Spleen (tissue), 11 donors: ENCODE results near the gene GRIA4. TPM values are rescaled to one million over a fixed set of nuclear protein-coding genes. Genes with fewer than 3 reads are reported as not detected.
"Not testable (repeated sequence)": the region's sequence is repeated elsewhere in the genome, so short reads cannot be mapped to it uniquely, and the experiment has no call there.

Experiments used
- DNase-seq: peaks from one replicate; pipeline ENCODE4 v3.0.0-alpha.2; 2020
- H3K27ac ChIP-seq, 8 donors: fragments of 200-600 bp; sonication (generic) in 7 of 8; 1 replicate in 4 of 8; 2 replicates in 4 of 8; pipeline versions ENCODE4 v1.5.0 to v1.8.0; 2016 to 2021; ENCODE audit warnings: inconsistent platforms in 4 of 8, mild to moderate bottlenecking in 4 of 8, moderate library complexity in 1 of 8
- H3K27me3 ChIP-seq, 7 donors: fragments of 200-600 bp; sonication (generic) in 6 of 7; replicated peaks in 1 of 7; 1 replicate in 4 of 7; 2 replicates in 3 of 7; pipeline versions ENCODE4 v1.5.0 to v1.8.0; 2016 to 2021; ENCODE audit warnings: inconsistent platforms in 3 of 7, mild to moderate bottlenecking in 1 of 7
- H3K36me3 ChIP-seq, 6 donors: fragments of 200-600 bp; sonication (generic) in 5 of 6; 1 replicate in 4 of 6; 2 replicates in 2 of 6; pipeline versions ENCODE4 v1.5.0 to v1.8.0; 2016 to 2021; ENCODE audit warnings: inconsistent platforms in 2 of 6
- H3K4me1 ChIP-seq, 6 donors: fragments of 200-600 bp; sonication (generic) in 5 of 6; 1 replicate in 3 of 6; 2 replicates in 3 of 6; pipeline versions ENCODE4 v1.5.0 to v1.8.0; 2016 to 2021; ENCODE audit warnings: inconsistent platforms in 3 of 6
- H3K4me3 ChIP-seq, 8 donors: fragments of 200-600 bp; sonication (generic) in 7 of 8; 1 replicate in 4 of 8; 2 replicates in 4 of 8; pipeline versions ENCODE4 v1.5.0 to v1.8.0; 2016 to 2021; ENCODE audit warnings: inconsistent platforms in 4 of 8, mild to moderate bottlenecking in 4 of 8, moderate library complexity in 2 of 8
- H3K9me3 ChIP-seq, 8 donors: fragments of 200-600 bp; sonication (generic) in 7 of 8; 1 replicate in 4 of 8; 2 replicates in 4 of 8; pipeline versions ENCODE4 v1.5.0 to v1.8.0; 2016 to 2021; ENCODE audit warnings: inconsistent platforms in 4 of 8
- POLR2A ChIP-seq, 3 donors: fragments of 450-650 bp; IDR thresholded peaks; one replicate each; pipeline ENCODE4 v1.5.1; 2017; ENCODE audit warnings: antibody characterized with exemption in 3 of 3, mild to moderate bottlenecking in 1 of 3
- POLR2AphosphoS5 ChIP-seq, 3 donors: sonication (generic); formaldehyde crosslinking; IDR thresholded peaks; one replicate each; pipeline ENCODE4 v1.5.1; 2017; ENCODE audit warnings: antibody characterized with exemption in 3 of 3
- WGBS, 5 donors: extraction: QIAGEN DNeasy Blood & Tissue Kit in 3 of 5; methylation state at CpG; one replicate each; pipeline versions ENCODE4 v1.1.5 to v1.1.7; 2013 to 2018; 5-methylcytosine and 5-hydroxymethylcytosine counted together
- intact Hi-C: fragments of 100-400 bp; cut with DNase I; formaldehyde crosslinking; loops from one replicate; pipeline ENCODE4 v1.15.0; 2023; ENCODE audit warnings: low total_unique reads
- polyA plus RNA-seq, 3 donors: library from polyadenylated mRNA; stranded (reverse); fragments of 200-250 nt; gene quantifications; one replicate each; pipeline ENCODE4 v1.2.1, GENCODE V29; 2013
- total RNA-seq, 7 donors: library from RNA; depleted of rRNA in 3 of 7; stranded (reverse); fragments of >200 nt in 3 of 7; fragmentation: NEBNext Ultra II Directional in 4 of 7; extraction: Animal tissue kit (Norgen Biotek cat#: 25700) in 4 of 7; gene quantifications; one replicate each; pipeline versions ENCODE4 v1.1.0 to v1.2.1, GENCODE V29; 2016 to 2021
- TF ChIP-seq, protein P1 (sequence below), 11 experiments: fragments of 200-600 bp in 7 of 11; fragments of 450-650 bp in 4 of 11; sonication (generic) in 4 of 11; IDR thresholded peaks in 8 of 11; conservative IDR thresholded peaks in 3 of 11; 1 replicate in 7 of 11; 2 replicates in 4 of 11; pipeline versions ENCODE4 v1.4.0 to v1.8.0; 2016 to 2021; ENCODE audit warnings: antibody characterized with exemption in 11 of 11, inconsistent platforms in 4 of 11, mild to moderate bottlenecking in 1 of 11
- donor health status: healthy with polysubstance abuse.
- donor health status: DM: no; HTN: no; CAD: no; lungs with moderate emphysema.
- donor health status: DM: no; HTN: no; CAD: no.
- donor health status: Bipolar disorder and iron deficiency.
- donor health status: healthy.
- donor health status: DM: no; HTN: no; CAD: no.
- donor health status: DM: yes; HTN: yes; CAD: no.

GRIA4 gene
- total and polyA plus RNA-seq, 10 donors, result not detected

GRCh38 chr11:105878510-105878909 is 268.6 kb downstream of the GRIA4 start:
- DNase-seq, result no peak
- Histone ChIP-seq H3K36me3 (no peaks in the 10 kb centered on the region), H3K27ac (no peak overlapping the region), H3K27me3 (peaks cover 0 to 12% (median 0%) of the 10 kb centered on the region in 7 donors), H3K4me3 (no peak overlapping the region), H3K4me1 (no peaks in the 10 kb centered on the region), H3K9me3 (peaks cover 0 to 12% (median 8%) of the 10 kb centered on the region in 8 donors)
- no peak for TF ChIP-seq POLR2A (IDR thresholded peaks at IDR 0.05)
- TF ChIP-seq POLR2AphosphoS5 (IDR thresholded peaks at IDR 0.05), result no peak
- TF ChIP-seq, protein P1, sequence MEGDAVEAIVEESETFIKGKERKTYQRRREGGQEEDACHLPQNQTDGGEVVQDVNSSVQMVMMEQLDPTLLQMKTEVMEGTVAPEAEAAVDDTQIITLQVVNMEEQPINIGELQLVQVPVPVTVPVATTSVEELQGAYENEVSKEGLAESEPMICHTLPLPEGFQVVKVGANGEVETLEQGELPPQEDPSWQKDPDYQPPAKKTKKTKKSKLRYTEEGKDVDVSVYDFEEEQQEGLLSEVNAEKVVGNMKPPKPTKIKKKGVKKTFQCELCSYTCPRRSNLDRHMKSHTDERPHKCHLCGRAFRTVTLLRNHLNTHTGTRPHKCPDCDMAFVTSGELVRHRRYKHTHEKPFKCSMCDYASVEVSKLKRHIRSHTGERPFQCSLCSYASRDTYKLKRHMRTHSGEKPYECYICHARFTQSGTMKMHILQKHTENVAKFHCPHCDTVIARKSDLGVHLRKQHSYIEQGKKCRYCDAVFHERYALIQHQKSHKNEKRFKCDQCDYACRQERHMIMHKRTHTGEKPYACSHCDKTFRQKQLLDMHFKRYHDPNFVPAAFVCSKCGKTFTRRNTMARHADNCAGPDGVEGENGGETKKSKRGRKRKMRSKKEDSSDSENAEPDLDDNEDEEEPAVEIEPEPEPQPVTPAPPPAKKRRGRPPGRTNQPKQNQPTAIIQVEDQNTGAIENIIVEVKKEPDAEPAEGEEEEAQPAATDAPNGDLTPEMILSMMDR (IDR thresholded peaks at IDR 0.05 in 8 of 11, conservative IDR thresholded peaks at IDR 0.05 in 3 of 11), result no peak
- WGBS, 5 donors, result 72 to 88% (median 85%) methylated on average over 2 to 3 of the region's 3 CpGs
- intact Hi-C loops, result no loop called here

DNA sequence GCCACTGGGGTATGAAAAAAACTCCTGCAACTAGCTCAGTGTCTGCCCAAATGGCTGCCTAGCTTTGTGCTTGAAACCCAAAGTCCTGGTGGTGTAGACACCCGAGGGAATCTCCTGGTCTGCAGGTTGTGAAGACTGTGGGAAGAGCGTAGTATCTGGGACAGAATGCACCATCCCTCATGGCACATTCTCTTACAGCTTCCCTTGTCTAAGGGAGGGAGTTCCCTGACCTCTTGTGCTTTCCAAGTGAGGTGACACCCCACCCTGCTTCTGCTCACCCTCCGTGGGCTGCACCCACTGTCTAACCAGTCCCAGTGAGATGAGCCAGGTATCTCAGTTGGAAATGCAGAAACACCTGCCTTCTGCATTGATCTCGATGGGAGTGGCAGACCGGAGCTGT is 269.1 kb downstream of the GRIA4 start:
- 51 to 79% (median 67%) methylated on average over 5 of the region's 5 CpGs for WGBS, 5 donors
- Histone ChIP-seq H3K27me3 (peaks cover 0 to 12% (median 0%) of the 10 kb centered on the region in 7 donors), H3K9me3 (peaks cover 0 to 10% (median 7%) of the 10 kb centered on the region in 8 donors)
- H3K27ac ChIP-seq, H3K4me3 ChIP-seq, intact Hi-C loops, DNase-seq, H3K36me3 ChIP-seq, H3K4me1 ChIP-seq: not testable (repeated sequence)

- Histone ChIP-seq H3K4me1 (no peaks in the 10 kb centered on the region), H3K4me3 (no peak overlapping the region), H3K9me3 (no peaks in the 10 kb centered on the region), H3K27ac (no peak overlapping the region), H3K27me3 (peaks cover 0 to 12% (median 0%) of the 10 kb centered on the region in 7 donors), H3K36me3 (no peaks in the 10 kb centered on the region)
- DNase-seq, result no peak
- intact Hi-C loops, result no loop called here
- TF ChIP-seq, protein P1 (IDR thresholded peaks at IDR 0.05 in 8 of 11, conservative IDR thresholded peaks at IDR 0.05 in 3 of 11), result no peak
- TF ChIP-seq POLR2AphosphoS5 (IDR thresholded peaks at IDR 0.05) (no peak), POLR2A (IDR thresholded peaks at IDR 0.05) (no peak)
Observed at GRCh38 chr11:105881027-105881426, 271.2 kb downstream of the GRIA4 start.

DNA sequence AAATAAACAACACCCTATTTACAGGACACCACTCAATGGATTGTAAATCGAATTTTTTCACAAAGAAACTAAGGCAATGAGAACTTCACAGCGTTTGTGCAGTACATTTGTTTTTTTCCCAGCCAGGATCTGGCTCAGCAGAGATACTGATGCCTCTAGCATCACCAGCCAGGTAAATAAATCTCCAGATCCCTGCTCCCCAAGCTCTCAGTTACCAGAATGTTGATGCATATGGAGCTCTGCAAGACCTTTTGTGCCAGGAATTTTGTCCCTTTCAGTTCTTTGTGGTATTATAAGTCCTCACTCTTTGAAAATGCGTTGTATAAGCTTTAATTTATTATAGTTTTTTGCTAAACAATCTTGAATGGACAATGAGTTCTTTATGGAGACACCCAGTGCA is 274.6 kb downstream of the GRIA4 start:
- no peaks in the 10 kb centered on the region for H3K36me3 ChIP-seq
- H3K27me3 ChIP-seq, result no peaks in the 10 kb centered on the region
- H3K9me3 ChIP-seq, result no peaks in the 10 kb centered on the region
- intact Hi-C loops, result no loop called here
- no peaks in the 10 kb centered on the region for H3K4me1 ChIP-seq
- H3K27ac ChIP-seq, result no peak overlapping the region
- TF ChIP-seq, protein P1 (IDR thresholded peaks at IDR 0.05 in 8 of 11, conservative IDR thresholded peaks at IDR 0.05 in 3 of 11), result no peak
- TF ChIP-seq POLR2AphosphoS5 (IDR thresholded peaks at IDR 0.05), result no peak
- no peak for TF ChIP-seq POLR2A (IDR thresholded peaks at IDR 0.05)
- H3K4me3 ChIP-seq, result no peak overlapping the region
- WGBS, 5 donors, result 50 to 63% (median 56%) methylated on average over 3 of the region's 3 CpGs
- no peak for DNase-seq

DNA sequence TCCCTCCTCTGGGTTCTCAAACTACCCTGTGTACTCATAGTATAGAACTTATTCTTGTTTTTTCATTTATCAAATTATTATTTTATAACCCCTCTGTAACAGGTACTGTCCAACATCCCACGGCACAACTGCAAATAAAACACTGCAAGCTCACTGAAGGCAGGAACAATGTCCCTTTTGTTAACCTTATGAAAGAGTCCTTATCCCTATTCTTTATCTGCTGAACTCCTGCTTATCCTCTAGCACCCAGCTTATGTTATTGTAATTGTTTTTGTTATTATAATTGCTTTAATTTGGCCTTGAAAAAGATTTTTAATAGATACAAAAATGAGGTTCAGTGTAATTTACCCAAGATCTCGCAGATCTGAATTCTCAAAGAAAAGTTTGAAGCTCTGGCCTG is 281.8 kb downstream of the GRIA4 start:
- 72 to 84% (median 75%) methylated on average over 2 of the region's 2 CpGs for WGBS, 5 donors
- no peak overlapping the region for H3K4me3 ChIP-seq
- H3K36me3 ChIP-seq, result no peaks in the 10 kb centered on the region
- no peak for DNase-seq
- no peak overlapping the region for H3K27ac ChIP-seq
- no peaks in the 10 kb centered on the region for H3K9me3 ChIP-seq
- H3K4me1 ChIP-seq, result no peaks in the 10 kb centered on the region
- no peaks in the 10 kb centered on the region for H3K27me3 ChIP-seq
- no peak for TF ChIP-seq POLR2AphosphoS5 (IDR thresholded peaks at IDR 0.05)
- no peak for TF ChIP-seq POLR2A (IDR thresholded peaks at IDR 0.05)
- TF ChIP-seq, protein P1 (IDR thresholded peaks at IDR 0.05 in 8 of 11, conservative IDR thresholded peaks at IDR 0.05 in 3 of 11), result no peak
- intact Hi-C loops, result no loop called here
